Measurements from ENCODE around the gene SYT9.
"Not testable (repeated sequence)": the region's sequence is repeated elsewhere in the genome, so short reads cannot be mapped to it uniquely, and the experiment has no call there.

Gene SYT9

DNA sequence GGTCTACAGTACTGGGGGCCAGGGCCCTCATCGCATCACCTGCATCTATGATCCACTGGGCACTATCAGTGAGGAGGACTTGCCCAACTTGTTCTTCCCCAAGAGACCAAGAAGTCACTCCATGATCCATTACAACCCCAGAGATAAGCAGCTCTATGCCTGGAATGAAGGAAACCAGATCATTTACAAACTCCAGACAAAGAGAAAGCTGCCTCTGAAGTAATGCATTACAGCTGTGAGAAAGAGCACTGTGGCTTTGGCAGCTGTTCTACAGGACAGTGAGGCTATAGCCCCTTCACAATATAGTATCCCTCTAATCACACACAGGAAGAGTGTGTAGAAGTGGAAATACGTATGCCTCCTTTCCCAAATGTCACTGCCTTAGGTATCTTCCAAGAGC is 258.3 kb downstream of the SYT9 start:
- DNase-seq (ENCODE audit: low spot score), result no peak

DNA sequence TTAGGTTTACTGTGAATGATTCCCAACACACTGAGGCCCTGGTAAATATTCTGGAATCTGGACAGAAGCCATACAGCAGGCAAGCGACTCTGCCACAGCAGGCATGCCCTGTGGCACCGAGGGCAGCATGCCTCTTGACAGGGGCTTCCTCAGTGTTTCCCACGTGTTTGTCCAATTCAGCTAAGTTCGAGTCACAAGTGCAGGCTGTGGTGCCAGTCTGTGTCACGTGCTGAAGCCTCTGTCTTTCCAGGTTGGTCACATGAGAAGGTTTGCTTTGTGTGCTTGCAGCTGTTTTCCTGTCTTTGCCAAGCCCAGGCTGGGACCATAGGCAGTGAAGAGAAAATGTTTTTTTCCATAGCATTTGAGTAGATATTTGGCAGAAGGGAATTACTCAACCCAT is 259.7 kb downstream of the SYT9 start:
- DNase-seq (ENCODE audit: low spot score), result no peak

GRCh38 chr11:7512525-7513233 is 261.0 kb downstream of the SYT9 start:
- DNase-seq (ENCODE audit: low spot score), result no peak

GRCh38 chr11:7513234-7514098 is 261.8 kb downstream of the SYT9 start, which contains the start of gene PPFIBP2:
Gene PPFIBP2 (plus strand): TSS chr11:7513999. CDS start chr11:7549476, 35,477 bp downstream.
- peak; percentile 81 for DNase-seq (ENCODE audit: low spot score)

DNA sequence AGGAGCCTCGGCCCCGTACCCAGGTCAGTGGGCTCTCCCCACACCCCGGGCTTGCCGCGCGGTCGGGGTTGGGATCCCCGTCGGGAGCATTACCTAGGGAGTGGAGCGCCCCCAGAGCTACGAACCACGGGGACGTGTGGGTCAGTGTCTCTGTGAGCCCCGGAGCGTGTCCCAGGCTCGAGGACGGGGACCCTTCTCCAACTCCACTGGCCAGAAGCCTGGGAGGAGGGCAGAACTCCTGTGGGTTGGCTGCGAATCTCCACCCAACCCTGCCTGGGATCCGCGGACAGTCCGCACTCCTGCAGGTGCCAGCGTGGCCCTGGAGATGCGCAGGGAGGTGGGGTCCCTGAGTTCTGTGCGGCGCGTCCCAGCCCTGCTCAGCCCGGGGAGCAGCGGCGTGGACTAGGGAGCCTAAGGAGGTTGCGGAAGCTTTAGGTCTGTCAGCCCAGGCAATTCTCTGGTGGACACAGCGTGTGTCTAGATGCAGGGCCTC is 262.4 kb downstream of the SYT9 start:
- DNase-seq (ENCODE audit: low spot score), result peak; percentile 29

DNA sequence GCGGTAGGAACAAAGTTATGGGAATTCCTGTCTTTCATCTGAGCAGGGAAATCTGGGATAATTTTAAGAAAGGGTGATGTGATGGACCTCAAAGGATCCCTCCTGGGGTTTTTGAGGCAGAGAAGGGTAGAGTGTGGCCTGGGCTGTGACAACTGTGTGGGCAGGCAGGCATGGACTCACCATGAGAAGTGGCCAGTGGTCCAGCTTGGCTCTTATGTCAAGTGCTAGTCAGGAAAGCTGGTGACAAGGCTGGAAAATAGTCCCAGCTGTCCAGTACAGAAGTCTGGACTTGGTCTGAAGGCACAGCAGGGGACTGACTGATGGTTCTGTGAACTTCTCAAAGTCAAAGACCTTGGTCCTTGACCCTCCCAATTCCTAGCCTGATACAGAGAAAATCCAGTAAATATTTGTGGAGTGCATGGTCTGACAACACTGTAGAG is 263.8 kb downstream of the SYT9 start:
- DNase-seq (ENCODE audit: low spot score), result no peak

DNA sequence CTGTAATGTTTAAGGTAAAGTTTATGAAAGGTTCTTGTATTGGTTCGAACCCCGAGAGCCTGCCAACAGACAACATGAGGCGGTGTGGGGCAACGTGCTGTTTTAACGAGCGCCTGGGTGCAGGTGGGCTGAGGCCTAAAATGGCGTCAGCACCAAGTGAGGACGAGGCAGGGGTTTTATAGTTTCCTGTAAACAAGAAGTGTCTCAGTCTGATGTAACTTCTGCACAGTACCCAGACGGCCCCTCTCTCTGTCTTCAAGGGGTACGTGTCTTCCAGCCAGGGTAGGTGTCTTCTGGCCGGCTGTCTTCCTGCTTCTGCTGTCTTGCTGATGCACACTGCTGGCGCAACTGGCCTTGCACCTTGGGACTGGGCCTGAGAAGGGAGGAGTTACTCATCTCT is 264.8 kb downstream of the SYT9 start:
- no peak for DNase-seq (ENCODE audit: low spot score)

- DNase-seq (ENCODE audit: low spot score), result not testable (repeated sequence)
Observed at GRCh38 chr11:7517743-7518142, 266.0 kb downstream of the SYT9 start.
